GM18520 (cell line): ENCODE results near the gene HEATR5A.
"Not testable (repeated sequence)": the region's sequence is repeated elsewhere in the genome, so short reads cannot be mapped to it uniquely, and the experiment has no call there.

Experiments
- ATAC-seq: cut with Tn5 transposase; IDR thresholded peaks from one replicate; pipeline ENCODE4 v1.9.1; 2021; ENCODE audit not compliant: unreplicated experiment

Gene HEATR5A

GRCh38 chr14:31261523-31261858 lies 158.9 kb downstream of the HEATR5A start:
- no peak for ATAC-seq

GRCh38 chr14:31259040-31259435 lies 161.3 kb downstream of the HEATR5A start:
- ATAC-seq: not testable (repeated sequence)

GRCh38 chr14:31258427-31259039 lies 161.8 kb downstream of the HEATR5A start:
- no peak for ATAC-seq

- ATAC-seq: not testable (repeated sequence)
These were observed 162.6 kb downstream of the HEATR5A start for GRCh38 chr14:31257554-31258426.

- ATAC-seq: no peak
These were observed 163.2 kb downstream of the HEATR5A start for GRCh38 chr14:31257244-31257553.

GRCh38 chr14:31256534-31257243 lies 163.7 kb downstream of the HEATR5A start:
- no peak for ATAC-seq

GRCh38 chr14:31255918-31256317 lies 164.4 kb downstream of the HEATR5A start:
- ATAC-seq: not testable (repeated sequence)

GRCh38 chr14:31255286-31255685 lies 165.1 kb downstream of the HEATR5A start:
- ATAC-seq: no peak

- ATAC-seq: no peak
These were observed 166.4 kb downstream of the HEATR5A start for GRCh38 chr14:31253746-31254471.

- no peak for ATAC-seq
These were observed 167.5 kb downstream of the HEATR5A start for GRCh38 chr14:31252865-31253264.

- no peak for ATAC-seq
These were observed 169.1 kb downstream of the HEATR5A start for GRCh38 chr14:31251028-31251958.

GRCh38 chr14:31244626-31245025 lies 175.7 kb downstream of the HEATR5A start:
- no peak for ATAC-seq

- ATAC-seq: no peak
These were observed 176.5 kb downstream of the HEATR5A start for GRCh38 chr14:31243860-31244259.

GRCh38 chr14:31242161-31242940 lies 178.0 kb downstream of the HEATR5A start:
- ATAC-seq: not testable (repeated sequence)
